C4-2B (cell line): ENCODE data around the gene HDDC2.

Experiments used
- H3K27ac ChIP-seq: fragments of 450-650 bp; 2 replicates; pipeline ENCODE4 v1.5.1; 2017
- CTCF ChIP-seq: fragments of 450-650 bp; conservative IDR thresholded peaks from 2 replicates; pipeline ENCODE4 v1.5.1; 2017; ENCODE audit warnings: mild to moderate bottlenecking
- ZFX ChIP-seq: fragments of 450-650 bp; IDR thresholded peaks from 2 replicates; pipeline ENCODE4 v1.6.1; 2017

The HDDC2 gene

GRCh38 chr6:125306756-125307149, 5.0 kb upstream of the HDDC2 start:
- no peak overlapping the region for H3K27ac ChIP-seq
- TF ChIP-seq CTCF (no peak), ZFX (no peak)

DNA sequence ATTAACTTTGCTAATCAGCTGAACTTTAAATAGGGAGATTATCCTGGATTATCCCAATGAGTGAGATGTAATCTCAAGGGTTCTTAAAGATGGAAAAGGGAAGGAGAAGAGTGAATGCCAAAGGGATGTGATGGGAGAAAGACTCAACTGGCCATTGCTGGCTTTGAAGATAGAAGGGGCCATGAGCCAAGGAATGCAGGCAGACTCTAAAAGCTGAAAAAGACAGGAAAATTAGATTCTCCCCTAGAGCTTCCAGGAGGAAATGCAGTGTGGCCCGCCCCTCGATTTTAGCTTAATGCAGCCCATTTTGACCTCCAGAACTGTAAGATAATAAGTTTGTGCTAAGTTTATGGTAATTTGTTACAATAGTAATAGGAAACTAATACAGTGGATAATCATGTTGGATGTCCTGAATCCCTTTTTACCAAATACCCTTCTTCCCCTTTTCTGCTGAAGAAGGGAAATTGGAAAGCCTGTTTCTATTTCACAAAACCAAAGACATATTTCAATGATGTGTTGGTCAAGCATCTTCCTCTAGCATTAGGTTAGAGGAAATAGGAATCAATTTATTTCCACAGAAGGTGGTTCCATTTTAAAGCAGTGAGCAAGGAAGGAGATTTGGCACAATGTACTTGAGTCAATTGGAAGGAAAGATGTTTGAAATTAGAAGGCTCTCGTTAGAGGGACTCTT, 3.3 kb upstream of the HDDC2 start:
- no peak for TF ChIP-seq CTCF
- TF ChIP-seq ZFX: no peak

GRCh38 chr6:125303512-125303854, 1.7 kb upstream of the HDDC2 start:
- TF ChIP-seq ZFX (no peak), CTCF (no peak)
- H3K27ac ChIP-seq: no peak overlapping the region

More for the DNA sequence above, 3.3 kb upstream of the HDDC2 start:
- no peak overlapping the region for H3K27ac ChIP-seq

GRCh38 chr6:125302840-125303511, 1.2 kb upstream of the HDDC2 start:
- H3K27ac ChIP-seq: no peak overlapping the region
- TF ChIP-seq CTCF (no peak), ZFX (no peak)

DNA sequence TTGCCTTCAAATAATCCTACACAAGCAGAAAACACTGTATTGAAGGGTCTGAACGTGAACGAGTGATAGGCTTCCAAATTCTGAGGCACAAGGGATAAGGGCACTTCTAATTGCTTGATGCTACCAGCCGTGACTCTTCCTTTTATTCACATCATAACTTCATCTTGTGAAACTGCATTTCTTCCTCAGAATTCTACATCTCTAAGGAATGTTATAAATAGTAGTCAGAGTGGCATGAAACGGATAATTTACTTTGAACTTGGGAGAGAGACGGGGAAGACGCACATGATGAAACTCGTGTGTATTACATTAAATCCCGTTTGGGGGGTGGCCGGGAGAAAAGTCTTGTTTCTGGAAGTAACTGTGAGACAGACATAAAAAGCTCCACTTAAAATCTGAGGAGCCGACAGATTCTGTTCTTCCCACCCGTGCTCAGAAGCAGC, 754 bp downstream of the HDDC2 start:
- TF ChIP-seq ZFX (no peak), CTCF (no peak)
- peak overlapping the region; percentile 97 for H3K27ac ChIP-seq

DNA sequence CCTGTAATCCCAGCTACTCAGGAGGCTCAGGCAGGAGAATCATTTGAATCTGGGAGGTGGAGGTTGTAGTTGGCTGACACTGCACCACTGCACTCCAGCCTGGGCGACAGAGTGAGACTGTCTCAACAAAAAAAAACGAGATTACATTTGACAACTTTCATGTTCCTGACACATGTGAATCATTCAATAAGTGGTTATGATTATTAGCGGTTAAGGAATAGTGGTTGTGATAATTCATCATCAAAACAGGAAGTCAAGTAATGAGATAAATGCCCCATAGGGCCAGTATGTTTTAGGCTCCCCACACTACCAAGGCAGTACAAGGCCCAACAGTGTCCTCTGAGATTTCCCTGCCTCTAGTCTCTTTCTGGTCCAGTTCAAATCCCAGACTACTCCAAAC, 2.5 kb downstream of the HDDC2 start:
- no peak overlapping the region for H3K27ac ChIP-seq
- TF ChIP-seq ZFX: no peak
- TF ChIP-seq CTCF: no peak

GRCh38 chr6:125296471-125296870, 5.3 kb downstream of the HDDC2 start:
- H3K27ac ChIP-seq: no peak overlapping the region
- no peak for TF ChIP-seq ZFX
- TF ChIP-seq CTCF: no peak
